HK-2 (cell line): Measurements from ENCODE around the gene SLAMF6.
"Not testable (repeated sequence)": the region's sequence is repeated elsewhere in the genome, so short reads cannot be mapped to it uniquely, and the experiment has no call there.

ENCODE experiments used
- DNase-seq: peaks from one replicate; pipeline ENCODE4 v3.0.0-alpha.2; 2018; ENCODE audit not compliant: unreplicated experiment

Gene SLAMF6

GRCh38 chr1:160522622-160523345, at the start of gene SLAMF6:
TSS of gene SLAMF6 (minus strand) at chr1:160523255. CDS start at chr1:160523192, 63 bp downstream.
- no peak for DNase-seq

GRCh38 chr1:160570840-160571239, 47.8 kb upstream of the SLAMF6 start:
- DNase-seq = no peak

GRCh38 chr1:160569806-160570205, 46.8 kb upstream of the SLAMF6 start:
- no peak for DNase-seq

- no peak for DNase-seq
Measured at GRCh38 chr1:160567858-160568682, 45.0 kb upstream of the SLAMF6 start.

- DNase-seq = no peak
Measured at GRCh38 chr1:160567341-160567740, 44.3 kb upstream of the SLAMF6 start.

- DNase-seq = no peak
Measured at GRCh38 chr1:160565564-160565963, 42.5 kb upstream of the SLAMF6 start.

GRCh38 chr1:160563230-160563629, 40.2 kb upstream of the SLAMF6 start:
- DNase-seq = not testable (repeated sequence)

- DNase-seq = not testable (repeated sequence)
Measured at GRCh38 chr1:160562745-160563144, 39.7 kb upstream of the SLAMF6 start.

- DNase-seq = no peak
Measured at GRCh38 chr1:160560806-160561205, 37.8 kb upstream of the SLAMF6 start.

- DNase-seq = no peak
Measured at GRCh38 chr1:160560045-160560705, 37.1 kb upstream of the SLAMF6 start.

GRCh38 chr1:160559437-160559836, 36.4 kb upstream of the SLAMF6 start:
- not testable (repeated sequence) for DNase-seq

- no peak for DNase-seq
Measured at GRCh38 chr1:160558660-160559380, 35.8 kb upstream of the SLAMF6 start.

GRCh38 chr1:160553778-160554177, 30.7 kb upstream of the SLAMF6 start:
- no peak for DNase-seq

GRCh38 chr1:160552425-160552824, 29.4 kb upstream of the SLAMF6 start:
- no peak for DNase-seq

GRCh38 chr1:160550572-160551034, 27.5 kb upstream of the SLAMF6 start:
- DNase-seq = no peak

GRCh38 chr1:160549665-160550006, 26.6 kb upstream of the SLAMF6 start:
- DNase-seq = no peak

GRCh38 chr1:160548960-160549664, 26.1 kb upstream of the SLAMF6 start:
- DNase-seq = no peak

GRCh38 chr1:160548183-160548582, 25.1 kb upstream of the SLAMF6 start:
- DNase-seq = no peak

- no peak for DNase-seq
Measured at GRCh38 chr1:160547422-160547821, 24.4 kb upstream of the SLAMF6 start.

GRCh38 chr1:160546942-160547341, 23.9 kb upstream of the SLAMF6 start:
- DNase-seq = no peak

GRCh38 chr1:160544647-160545046, 21.6 kb upstream of the SLAMF6 start:
- no peak for DNase-seq
